Measurements from ENCODE around the gene SHC3. TPM values are rescaled to one million over a fixed set of nuclear protein-coding genes. Genes with fewer than 3 reads are reported as not detected.

Gene SHC3
- total and polyA plus RNA-seq, 2 experiments from 2014 or later: 1.3 to 2.9 TPM

DNA sequence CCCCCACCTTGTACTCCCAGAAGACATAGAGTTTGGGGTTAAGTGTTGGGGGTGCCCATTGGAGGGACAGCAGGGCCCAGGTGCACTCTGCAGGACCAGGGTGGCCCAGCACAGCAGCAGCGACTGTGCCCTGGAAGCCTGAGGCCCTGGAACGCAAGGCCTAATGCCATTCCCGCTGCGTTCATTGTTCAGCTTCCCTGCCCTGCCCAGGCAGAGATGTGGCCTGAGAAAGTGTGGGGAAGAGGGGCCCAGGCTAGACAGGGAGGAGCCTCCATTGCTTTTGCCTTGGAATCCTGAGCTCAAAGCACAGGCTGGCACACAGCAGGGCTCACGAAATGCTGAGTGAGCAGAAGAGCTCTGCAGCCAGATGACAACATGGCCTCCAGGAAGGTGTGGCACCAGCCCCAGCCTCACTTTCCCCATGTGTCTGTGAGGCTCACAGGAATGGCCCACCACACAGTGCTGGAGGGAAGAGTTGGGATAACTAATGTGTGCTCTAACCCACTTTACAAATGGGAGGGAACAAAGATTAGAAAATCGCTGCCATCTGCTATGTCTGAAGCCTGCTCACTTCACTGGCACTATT lies 168.0 kb downstream of the SHC3 start (continued):
- TF ChIP-seq, protein P1, sequence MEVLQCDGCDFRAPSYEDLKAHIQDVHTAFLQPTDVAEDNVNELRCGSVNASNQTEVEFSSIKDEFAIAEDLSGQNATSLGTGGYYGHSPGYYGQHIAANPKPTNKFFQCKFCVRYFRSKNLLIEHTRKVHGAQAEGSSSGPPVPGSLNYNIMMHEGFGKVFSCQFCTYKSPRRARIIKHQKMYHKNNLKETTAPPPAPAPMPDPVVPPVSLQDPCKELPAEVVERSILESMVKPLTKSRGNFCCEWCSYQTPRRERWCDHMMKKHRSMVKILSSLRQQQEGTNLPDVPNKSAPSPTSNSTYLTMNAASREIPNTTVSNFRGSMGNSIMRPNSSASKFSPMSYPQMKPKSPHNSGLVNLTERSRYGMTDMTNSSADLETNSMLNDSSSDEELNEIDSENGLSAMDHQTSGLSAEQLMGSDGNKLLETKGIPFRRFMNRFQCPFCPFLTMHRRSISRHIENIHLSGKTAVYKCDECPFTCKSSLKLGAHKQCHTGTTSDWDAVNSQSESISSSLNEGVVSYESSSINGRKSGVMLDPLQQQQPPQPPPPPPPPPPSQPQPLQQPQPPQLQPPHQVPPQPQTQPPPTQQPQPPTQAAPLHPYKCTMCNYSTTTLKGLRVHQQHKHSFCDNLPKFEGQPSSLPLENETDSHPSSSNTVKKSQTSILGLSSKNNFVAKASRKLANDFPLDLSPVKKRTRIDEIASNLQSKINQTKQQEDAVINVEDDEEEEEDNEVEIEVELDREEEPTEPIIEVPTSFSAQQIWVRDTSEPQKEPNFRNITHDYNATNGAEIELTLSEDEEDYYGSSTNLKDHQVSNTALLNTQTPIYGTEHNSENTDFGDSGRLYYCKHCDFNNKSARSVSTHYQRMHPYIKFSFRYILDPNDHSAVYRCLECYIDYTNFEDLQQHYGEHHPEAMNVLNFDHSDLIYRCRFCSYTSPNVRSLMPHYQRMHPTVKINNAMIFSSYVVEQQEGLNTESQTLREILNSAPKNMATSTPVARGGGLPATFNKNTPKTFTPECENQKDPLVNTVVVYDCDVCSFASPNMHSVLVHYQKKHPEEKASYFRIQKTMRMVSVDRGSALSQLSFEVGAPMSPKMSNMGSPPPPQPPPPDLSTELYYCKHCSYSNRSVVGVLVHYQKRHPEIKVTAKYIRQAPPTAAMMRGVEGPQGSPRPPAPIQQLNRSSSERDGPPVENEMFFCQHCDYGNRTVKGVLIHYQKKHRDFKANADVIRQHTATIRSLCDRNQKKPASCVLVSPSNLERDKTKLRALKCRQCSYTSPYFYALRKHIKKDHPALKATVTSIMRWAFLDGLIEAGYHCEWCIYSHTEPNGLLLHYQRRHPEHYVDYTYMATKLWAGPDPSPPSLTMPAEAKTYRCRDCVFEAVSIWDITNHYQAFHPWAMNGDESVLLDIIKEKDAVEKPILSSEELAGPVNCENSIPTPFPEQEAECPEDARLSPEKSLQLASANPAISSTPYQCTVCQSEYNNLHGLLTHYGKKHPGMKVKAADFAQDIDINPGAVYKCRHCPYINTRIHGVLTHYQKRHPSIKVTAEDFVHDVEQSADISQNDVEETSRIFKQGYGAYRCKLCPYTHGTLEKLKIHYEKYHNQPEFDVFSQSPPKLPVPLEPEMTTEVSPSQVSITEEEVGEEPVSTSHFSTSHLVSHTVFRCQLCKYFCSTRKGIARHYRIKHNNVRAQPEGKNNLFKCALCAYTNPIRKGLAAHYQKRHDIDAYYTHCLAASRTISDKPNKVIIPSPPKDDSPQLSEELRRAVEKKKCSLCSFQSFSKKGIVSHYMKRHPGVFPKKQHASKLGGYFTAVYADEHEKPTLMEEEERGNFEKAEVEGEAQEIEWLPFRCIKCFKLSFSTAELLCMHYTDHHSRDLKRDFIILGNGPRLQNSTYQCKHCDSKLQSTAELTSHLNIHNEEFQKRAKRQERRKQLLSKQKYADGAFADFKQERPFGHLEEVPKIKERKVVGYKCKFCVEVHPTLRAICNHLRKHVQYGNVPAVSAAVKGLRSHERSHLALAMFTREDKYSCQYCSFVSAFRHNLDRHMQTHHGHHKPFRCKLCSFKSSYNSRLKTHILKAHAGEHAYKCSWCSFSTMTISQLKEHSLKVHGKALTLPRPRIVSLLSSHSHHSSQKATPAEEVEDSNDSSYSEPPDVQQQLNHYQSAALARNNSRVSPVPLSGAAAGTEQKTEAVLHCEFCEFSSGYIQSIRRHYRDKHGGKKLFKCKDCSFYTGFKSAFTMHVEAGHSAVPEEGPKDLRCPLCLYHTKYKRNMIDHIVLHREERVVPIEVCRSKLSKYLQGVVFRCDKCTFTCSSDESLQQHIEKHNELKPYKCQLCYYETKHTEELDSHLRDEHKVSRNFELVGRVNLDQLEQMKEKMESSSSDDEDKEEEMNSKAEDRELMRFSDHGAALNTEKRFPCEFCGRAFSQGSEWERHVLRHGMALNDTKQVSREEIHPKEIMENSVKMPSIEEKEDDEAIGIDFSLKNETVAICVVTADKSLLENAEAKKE (CRISPR knock-in tag; IDR thresholded peaks at IDR 0.05): no peak
- TF ChIP-seq EZH2phosphoT487 (IDR thresholded peaks at IDR 0.05; ENCODE audit: unreplicated experiment): no peak
- TF ChIP-seq, protein P2, sequence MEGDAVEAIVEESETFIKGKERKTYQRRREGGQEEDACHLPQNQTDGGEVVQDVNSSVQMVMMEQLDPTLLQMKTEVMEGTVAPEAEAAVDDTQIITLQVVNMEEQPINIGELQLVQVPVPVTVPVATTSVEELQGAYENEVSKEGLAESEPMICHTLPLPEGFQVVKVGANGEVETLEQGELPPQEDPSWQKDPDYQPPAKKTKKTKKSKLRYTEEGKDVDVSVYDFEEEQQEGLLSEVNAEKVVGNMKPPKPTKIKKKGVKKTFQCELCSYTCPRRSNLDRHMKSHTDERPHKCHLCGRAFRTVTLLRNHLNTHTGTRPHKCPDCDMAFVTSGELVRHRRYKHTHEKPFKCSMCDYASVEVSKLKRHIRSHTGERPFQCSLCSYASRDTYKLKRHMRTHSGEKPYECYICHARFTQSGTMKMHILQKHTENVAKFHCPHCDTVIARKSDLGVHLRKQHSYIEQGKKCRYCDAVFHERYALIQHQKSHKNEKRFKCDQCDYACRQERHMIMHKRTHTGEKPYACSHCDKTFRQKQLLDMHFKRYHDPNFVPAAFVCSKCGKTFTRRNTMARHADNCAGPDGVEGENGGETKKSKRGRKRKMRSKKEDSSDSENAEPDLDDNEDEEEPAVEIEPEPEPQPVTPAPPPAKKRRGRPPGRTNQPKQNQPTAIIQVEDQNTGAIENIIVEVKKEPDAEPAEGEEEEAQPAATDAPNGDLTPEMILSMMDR (conservative IDR thresholded peaks at IDR 0.05; ENCODE audit: low read depth in 2 of 2): no peak
- TF ChIP-seq, protein P3, sequence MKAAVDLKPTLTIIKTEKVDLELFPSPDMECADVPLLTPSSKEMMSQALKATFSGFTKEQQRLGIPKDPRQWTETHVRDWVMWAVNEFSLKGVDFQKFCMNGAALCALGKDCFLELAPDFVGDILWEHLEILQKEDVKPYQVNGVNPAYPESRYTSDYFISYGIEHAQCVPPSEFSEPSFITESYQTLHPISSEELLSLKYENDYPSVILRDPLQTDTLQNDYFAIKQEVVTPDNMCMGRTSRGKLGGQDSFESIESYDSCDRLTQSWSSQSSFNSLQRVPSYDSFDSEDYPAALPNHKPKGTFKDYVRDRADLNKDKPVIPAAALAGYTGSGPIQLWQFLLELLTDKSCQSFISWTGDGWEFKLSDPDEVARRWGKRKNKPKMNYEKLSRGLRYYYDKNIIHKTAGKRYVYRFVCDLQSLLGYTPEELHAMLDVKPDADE (IDR thresholded peaks at IDR 0.05): no peak

DNA sequence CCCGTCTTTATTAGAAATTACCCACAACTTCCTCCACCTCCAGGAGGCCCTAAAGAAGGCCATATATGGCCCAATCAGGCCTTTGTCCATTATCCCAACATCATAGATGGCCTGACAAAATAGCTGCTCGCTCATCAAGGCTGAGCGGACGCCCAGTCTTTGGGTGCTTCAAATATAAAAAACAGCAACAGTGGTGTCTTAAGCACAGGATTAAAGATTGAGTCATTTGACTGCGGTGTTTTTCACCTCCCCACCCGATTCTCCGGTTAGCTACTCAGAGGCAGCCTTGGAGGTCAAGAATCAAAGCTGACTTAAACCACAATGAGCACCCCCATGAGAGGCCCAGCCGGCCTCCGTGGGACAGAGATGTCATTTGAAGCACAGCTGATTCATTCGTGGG lies 168.6 kb downstream of the SHC3 start:
- Histone ChIP-seq H3K79me2 (replicated peaks; ENCODE audit: insufficient read depth) (no peaks in the 10 kb centered on the region), H3K36me3 (ENCODE audit: insufficient read depth) (no peaks in the 10 kb centered on the region), H3K4me1 (ENCODE audit: insufficient read depth) (peaks cover 14% of the 10 kb centered on the region), H3K4me2 (no peak overlapping the region), H2AFZ (no peak overlapping the region), H3K27me3 (ENCODE audit: insufficient read depth) (no peaks in the 10 kb centered on the region), H4K20me1 (replicated peaks; ENCODE audit: insufficient read depth) (no peaks in the 10 kb centered on the region), H3F3A (replicated peaks; ENCODE audit: low read depth) (no peaks in the 10 kb centered on the region; the same call in 1 of the 2 replicates), H3K27ac (ENCODE audit: low read depth) (no peak overlapping the region), H3K9me2 (ENCODE audit: insufficient read depth) (no peaks in the 10 kb centered on the region), H3K4me3 (no peak overlapping the region)
- peaks cover 7% of the 10 kb centered on the region for H3K27me3 Mint-ChIP-seq (ENCODE audit: insufficient read depth, low read depth, poor library complexity)
- no peak overlapping the region for H3K4me3 Mint-ChIP-seq
- no peak for DNase-seq (ENCODE audit: low spot score)
- ATAC-seq: no peak
- no peaks in the 10 kb centered on the region for H3K9me3 Mint-ChIP-seq
- H3K4me1 Mint-ChIP-seq: peaks cover 29% of the 10 kb centered on the region
- H3K36me3 Mint-ChIP-seq (ENCODE audit: low read depth): no peaks in the 10 kb centered on the region; the same call in 2 of the 3 replicates
- no peak overlapping the region for H3K27ac Mint-ChIP-seq
- no peak for TF ChIP-seq ZNF331 (CRISPR knock-in tag; IDR thresholded peaks at IDR 0.05; ENCODE audit: low read depth)
- no peak for TF ChIP-seq ZNF114 (CRISPR knock-in tag; IDR thresholded peaks at IDR 0.05)
- TF ChIP-seq, protein P3 (IDR thresholded peaks at IDR 0.05): no peak
- no peak for TF ChIP-seq EZH2phosphoT487 (IDR thresholded peaks at IDR 0.05; ENCODE audit: unreplicated experiment)
- TF ChIP-seq JUNB (IDR thresholded peaks at IDR 0.05; ENCODE audit: unreplicated experiment): no peak
- TF ChIP-seq, protein P4, sequence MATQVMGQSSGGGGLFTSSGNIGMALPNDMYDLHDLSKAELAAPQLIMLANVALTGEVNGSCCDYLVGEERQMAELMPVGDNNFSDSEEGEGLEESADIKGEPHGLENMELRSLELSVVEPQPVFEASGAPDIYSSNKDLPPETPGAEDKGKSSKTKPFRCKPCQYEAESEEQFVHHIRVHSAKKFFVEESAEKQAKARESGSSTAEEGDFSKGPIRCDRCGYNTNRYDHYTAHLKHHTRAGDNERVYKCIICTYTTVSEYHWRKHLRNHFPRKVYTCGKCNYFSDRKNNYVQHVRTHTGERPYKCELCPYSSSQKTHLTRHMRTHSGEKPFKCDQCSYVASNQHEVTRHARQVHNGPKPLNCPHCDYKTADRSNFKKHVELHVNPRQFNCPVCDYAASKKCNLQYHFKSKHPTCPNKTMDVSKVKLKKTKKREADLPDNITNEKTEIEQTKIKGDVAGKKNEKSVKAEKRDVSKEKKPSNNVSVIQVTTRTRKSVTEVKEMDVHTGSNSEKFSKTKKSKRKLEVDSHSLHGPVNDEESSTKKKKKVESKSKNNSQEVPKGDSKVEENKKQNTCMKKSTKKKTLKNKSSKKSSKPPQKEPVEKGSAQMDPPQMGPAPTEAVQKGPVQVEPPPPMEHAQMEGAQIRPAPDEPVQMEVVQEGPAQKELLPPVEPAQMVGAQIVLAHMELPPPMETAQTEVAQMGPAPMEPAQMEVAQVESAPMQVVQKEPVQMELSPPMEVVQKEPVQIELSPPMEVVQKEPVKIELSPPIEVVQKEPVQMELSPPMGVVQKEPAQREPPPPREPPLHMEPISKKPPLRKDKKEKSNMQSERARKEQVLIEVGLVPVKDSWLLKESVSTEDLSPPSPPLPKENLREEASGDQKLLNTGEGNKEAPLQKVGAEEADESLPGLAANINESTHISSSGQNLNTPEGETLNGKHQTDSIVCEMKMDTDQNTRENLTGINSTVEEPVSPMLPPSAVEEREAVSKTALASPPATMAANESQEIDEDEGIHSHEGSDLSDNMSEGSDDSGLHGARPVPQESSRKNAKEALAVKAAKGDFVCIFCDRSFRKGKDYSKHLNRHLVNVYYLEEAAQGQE (IDR thresholded peaks at IDR 0.05; ENCODE audit: unreplicated experiment): no peak
- TF ChIP-seq EZH2 (IDR thresholded peaks at IDR 0.05; ENCODE audit: low read depth, unreplicated experiment): no peak

All from GM23338 (cell line).